GM08714 (cell line): ENCODE results near the gene CTIF.

ENCODE experiments used
- H3K4me3 ChIP-seq: fragments of 200-500 bp; sonication (Bioruptor generic); 2 replicates; pipeline ENCODE4 v1.5.1; 2014; ENCODE audit warnings: mild to moderate bottlenecking, low read length, inconsistent platforms
- ZNF274 ChIP-seq: IDR thresholded peaks from 2 replicates; pipeline ENCODE4 v1.6.1; 2012; ENCODE audit warnings: mild to moderate bottlenecking, low read depth, low read length

CTIF gene

DNA sequence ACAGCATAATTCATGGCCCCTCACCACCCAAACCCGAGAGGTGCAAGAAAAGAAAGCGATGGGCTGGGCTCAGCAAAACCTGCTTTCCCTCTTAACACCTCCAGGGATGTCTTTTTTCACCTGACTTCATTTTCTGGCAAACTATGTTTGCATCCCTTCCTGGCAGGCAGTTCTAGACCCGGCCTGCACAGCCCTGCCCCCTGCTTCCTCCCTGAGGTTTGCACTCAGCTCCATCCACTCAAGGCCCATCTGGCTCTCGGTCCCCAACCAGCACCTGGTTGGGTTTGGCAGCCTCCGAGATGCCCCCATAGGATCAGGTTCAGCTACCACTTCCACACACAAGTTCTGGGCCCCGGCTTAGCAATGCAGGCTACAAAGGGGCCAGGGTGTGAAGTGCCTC, 226.2 kb downstream of the CTIF start:
- no peak overlapping the region for H3K4me3 ChIP-seq
- no peak for TF ChIP-seq ZNF274

DNA sequence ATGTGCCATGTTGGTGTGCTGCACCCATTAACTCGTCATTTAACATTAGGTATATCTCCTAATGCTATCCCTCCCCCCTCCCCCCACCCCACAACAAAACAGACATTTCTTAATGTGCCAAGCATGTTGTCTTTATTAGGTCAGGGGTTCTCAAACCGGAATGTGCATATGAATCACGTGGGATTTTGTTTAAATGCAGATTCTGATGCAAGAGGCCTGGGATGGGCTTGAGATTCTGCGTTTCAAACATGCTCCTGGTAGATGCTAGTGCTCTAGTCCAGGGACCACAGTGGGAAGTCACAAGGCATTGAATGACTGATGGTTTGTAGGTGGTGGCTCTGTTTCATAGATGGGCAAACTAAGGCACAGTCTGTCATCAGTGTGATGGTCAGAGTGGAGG, 227.2 kb downstream of the CTIF start:
- H3K4me3 ChIP-seq = no peak overlapping the region
- no peak for TF ChIP-seq ZNF274

DNA sequence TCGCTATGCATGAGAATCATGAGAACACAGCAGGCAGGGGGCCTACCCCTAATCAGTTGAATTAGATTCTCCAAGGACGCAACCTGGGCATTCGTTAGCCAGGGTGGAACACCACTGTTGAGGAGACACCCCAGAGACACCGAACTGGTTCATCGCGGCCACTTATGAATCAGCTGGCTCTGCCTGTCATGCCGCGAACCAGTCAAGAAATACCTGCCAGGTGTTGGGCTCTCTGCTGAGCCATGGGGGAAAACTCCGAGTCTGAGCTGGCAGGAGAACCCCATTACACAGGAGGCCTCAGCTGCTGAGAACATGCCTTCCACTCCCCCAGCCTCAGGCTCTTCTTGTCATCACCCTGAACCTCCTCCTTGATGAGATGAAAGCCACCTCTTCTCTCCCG, 227.7 kb downstream of the CTIF start:
- TF ChIP-seq ZNF274 = no peak
- no peak overlapping the region for H3K4me3 ChIP-seq

DNA sequence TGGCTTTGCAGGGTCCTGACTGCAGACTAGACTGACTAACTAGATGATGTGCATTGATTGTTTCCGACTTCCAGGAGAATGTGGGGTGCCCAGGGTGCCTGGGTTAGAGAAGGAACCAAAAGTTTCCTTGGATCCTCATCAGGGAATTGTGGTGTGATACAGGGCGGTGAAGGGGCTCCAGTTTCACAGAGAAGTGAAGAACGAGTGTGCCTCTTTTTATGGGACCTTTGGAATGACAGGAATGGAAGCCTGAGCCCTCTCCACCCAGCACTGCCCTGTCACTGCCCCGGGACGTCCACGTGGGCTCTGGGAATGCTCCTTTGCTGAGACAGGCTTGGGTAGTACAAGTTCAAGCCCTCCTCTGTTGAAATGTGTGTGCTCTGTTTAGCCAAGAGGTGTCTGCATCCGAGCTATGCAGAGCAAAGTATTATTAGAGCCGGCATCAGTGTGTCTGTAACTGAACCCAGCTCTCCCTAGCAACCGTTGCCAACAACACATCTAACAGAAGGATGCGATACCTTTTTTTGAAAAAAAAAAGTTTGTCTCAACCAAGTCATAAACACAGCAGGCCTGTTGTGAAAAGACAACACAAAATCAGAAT, 228.4 kb downstream of the CTIF start:
- TF ChIP-seq ZNF274 = no peak
- H3K4me3 ChIP-seq = no peak overlapping the region

DNA sequence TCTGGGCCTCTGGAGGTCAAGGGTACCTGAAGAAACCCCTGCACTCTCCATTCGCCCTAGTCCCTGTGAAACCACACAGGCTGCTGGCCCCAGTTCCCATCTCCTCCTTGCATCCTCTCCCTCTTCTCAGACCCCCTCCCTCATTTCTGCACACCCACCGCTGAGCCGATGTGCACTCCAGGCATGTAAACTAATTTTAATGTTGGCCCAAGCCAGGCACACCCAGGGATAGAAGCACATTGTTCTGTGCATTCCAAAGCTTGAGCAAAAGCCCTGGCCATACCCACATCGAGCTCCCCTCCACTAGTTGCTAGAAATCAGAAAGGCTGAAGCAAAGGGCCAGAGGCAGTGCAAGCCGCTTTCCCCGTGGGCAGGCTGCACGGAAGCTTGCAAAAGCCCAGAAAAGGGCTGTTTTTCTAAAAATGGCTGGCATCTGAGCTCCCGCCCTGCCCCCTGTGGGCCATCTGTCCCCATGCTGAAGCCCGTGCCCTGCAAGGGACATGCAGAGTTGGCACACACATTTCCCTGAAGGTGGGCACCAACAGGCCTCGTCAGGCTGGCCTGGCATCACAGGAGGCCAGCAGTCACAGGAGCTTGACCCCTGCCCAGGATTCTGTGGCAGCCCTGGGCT, 230.3 kb downstream of the CTIF start:
- no peak overlapping the region for H3K4me3 ChIP-seq
- TF ChIP-seq ZNF274 = no peak

DNA sequence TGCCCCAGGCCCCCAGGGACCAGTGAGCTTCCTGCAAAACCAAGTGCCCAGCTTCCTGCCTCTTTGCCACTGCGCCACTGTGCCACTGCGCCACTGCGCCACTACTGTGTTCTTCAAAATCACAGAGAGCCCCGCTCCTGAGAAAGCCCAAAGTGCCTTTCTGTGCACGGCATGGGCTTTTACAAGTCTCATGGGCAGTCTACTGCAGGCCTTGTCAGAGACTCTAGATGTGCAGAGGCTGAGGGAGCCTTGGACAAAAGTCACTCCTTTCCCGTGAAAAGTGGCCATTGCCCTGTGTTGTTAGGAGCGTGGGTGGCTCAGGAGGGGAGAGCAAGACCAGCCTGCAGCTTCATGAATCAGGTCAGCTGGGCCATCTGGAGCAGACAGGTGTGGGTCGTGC, 231.4 kb downstream of the CTIF start:
- H3K4me3 ChIP-seq = no peak overlapping the region
- TF ChIP-seq ZNF274 = no peak

DNA sequence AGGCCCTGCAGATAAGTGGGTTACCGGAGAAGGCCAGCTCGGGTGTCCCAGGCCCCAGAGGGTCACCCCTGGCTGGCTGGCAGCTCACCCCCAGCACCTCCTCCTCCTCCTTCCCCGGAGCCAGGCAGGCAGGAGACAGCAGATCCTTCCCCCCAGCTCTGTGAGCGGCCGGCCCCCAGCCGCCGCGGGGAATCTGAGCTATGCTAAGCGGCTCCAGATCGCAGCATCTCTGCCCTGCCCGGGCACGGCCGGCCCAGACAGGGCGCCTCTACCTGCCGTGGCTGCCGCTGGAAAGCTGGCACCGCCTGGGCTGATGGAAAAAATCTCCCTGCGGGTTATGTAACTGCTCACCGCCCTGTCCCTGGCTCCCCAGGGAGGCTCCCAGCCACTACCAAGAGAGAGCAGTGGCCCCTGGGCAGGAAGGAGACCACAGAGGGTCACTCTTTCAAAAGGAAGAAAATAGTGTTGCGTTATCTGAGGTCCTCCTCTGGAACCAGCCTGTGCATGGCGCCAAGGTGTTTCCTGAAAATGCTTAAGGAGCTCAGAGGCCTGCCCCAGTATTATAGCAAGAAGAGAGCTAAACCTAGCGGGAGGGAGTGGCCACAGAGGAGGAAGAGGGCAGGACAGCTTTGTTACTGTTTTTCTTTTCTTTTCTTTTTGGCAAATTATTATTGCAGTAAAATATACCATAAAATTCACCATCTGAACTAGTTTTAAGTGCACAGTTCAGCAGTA, 233.0 kb downstream of the CTIF start:
- TF ChIP-seq ZNF274 = no peak
- H3K4me3 ChIP-seq = no peak overlapping the region

DNA sequence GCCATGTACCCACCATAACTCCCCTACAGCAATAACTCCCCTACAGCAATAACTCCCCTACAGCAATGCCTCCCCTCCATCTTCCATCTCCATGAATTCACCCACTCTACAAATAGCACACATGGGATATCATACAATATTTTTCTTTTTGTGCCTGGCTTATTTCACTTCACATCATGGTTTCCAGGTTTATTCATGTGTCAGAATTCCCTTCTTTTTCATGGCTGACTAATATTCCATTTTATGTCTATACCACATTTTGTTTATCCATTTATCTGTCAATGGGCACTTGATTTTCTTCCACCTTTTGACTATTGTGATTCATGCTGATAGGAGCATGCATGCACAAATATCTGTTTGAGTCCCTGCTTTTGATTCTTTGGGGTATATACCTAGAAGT, 233.6 kb downstream of the CTIF start:
- no peak overlapping the region for H3K4me3 ChIP-seq
- TF ChIP-seq ZNF274 = no peak

DNA sequence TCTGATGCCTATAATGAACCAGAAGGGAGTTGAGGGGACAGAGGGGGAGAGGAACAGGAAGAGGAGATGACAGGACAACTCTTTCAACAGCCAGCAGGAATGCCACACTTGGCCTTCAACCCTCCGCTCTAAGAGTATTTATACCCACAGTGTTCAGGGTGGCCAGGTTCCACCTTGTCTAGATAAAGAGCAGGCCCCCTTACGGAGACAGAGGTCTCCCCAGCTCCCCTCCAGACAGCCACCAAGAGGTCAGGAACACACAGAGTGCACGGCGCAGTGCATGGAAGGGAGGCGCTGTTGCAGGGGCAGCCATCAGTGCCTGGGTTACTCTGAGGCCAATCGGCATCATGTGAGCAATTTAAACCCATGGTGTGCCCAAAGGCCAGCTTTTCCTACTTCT, 235.0 kb downstream of the CTIF start:
- H3K4me3 ChIP-seq = no peak overlapping the region
- TF ChIP-seq ZNF274 = no peak

DNA sequence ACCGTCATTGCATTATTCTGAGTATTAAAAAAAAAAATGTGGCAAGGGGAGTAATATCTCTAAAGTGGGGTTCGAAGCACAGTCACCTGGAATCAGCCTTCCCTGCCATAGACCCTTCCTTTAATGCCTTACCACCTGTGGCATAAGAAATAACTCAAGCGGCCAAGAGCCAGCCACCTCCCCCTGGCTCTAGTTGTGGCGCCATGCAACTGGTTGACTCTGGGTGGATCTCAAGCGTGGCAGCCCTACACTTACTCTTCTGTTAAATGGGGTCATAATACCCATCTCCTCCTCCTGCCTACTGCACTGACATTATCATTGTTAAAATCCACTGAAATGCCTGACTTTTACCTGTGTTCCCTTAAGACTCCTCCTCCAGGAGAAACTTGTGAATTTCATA, 236.1 kb downstream of the CTIF start:
- no peak for TF ChIP-seq ZNF274
- H3K4me3 ChIP-seq = no peak overlapping the region

DNA sequence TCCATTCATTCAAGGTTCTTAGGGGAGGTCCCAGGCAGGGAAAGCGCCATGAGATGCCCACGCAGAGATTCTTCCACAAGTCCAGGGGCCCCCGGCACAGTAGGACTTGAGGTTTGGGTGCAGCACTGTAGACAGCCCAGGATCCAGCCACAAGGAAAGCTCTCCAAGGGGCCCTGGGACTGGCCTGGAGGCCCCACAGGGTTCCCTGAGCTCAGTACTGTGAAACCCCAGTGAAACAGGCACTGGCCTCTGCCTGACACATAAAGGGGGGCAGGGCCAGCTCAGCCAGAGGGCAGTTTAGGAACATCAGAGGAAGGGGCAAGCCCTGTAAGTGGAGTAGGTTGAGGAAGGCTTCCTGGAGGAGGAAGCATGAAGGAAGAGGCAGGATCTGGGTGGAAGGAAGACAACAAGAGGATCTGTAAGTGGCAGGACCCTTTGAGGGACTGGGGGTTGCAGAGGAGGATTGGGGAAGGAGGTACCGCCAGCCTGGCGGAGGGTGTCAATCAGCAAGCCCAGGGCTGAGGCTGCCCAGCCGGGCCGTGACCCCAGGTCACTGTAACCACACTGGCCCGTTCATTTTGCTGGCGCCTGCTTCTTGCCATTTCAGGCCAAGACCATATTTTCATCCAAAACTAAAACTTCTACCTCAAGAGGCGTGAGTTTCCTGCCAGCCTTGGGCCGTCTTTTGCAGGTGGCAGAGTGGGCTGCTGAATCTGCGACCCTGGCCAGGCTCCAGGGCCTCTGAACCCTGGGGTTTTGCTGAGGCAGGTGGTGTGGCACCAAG, 236.7 kb downstream of the CTIF start:
- no peak overlapping the region for H3K4me3 ChIP-seq
- no peak for TF ChIP-seq ZNF274

DNA sequence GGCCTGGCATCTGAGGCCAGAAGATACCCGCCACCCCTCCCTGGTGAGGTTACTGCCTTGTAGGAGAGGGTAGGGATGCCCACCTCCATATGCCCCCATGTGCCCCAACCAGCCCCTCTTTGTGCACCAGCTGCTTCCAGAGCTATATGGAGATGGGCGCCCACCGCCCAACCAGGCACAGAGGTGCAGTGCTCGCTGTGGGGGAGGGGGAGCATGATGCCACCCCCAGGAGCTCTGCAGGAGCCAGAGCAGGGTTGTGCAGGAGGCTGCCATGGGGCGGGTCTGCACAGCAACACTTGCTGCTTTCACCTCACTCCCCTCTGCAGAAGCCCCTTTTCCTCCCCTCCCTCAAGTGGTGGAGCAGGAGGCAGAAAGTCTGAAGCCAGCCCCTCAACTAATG, 237.3 kb downstream of the CTIF start:
- H3K4me3 ChIP-seq = no peak overlapping the region
- no peak for TF ChIP-seq ZNF274

DNA sequence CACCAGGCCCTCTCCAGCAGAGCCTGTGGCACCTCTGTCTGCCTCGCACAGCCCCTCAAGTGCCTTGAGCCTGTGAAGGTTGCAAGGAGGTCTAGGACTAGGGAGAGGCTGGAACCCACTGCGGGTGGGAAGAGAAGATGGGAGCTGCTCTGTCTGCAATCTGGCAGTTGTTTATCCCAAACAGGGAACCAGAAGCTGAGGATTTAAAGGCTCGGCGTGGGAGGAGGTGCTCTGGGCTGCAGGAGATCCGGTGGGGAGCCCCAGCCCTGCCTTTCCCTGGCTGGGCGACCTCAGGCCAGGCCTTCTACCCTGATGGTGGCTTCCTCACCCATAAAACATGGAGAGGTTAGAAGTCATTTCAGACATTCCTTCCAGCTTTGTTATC, 237.8 kb downstream of the CTIF start:
- no peak overlapping the region for H3K4me3 ChIP-seq
- no peak for TF ChIP-seq ZNF274

DNA sequence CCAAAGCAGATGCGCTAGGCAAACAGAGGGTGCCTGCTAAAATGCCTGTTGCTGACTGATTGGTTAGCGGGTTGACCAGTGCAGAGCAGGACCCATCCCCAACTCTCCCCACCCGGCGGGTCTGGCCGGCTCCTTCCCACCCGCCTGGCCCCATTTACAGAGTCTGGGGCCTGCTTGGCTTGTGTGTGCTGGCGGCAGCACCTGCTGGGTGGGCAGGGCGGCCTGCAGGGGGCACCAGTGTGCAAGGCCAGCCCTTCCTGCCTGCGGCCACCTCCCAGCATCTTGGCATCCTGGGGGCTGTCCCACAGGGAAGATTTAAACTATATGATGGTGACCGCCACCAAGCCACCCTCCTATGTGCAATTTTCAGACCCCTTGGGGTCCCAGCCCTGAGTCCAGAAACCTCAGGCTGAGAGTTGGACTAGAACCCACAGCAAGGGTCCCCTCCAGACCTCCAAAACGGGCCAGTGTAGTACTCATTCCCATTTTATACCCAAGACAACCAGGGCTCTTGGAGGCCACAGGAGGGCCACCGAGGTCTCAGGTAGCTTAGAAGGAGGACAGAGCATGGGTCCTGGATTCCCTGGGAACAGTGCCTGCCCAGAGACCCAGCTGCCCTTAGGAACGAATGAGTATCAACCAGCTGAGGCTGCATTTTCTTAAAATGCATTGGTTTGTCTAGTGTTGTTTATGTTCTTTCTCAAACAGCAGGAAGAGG, 238.4 kb downstream of the CTIF start:
- TF ChIP-seq ZNF274 = no peak

More for the DNA sequence above, 238.4 kb downstream of the CTIF start:
- H3K4me3 ChIP-seq = no peak overlapping the region
